Measurements from ENCODE around the gene KRTAP5-10. TPM values are rescaled to one million over a fixed set of nuclear protein-coding genes. Genes with fewer than 3 reads are reported as not detected.
"Not testable (repeated sequence)": the region's sequence is repeated elsewhere in the genome, so short reads cannot be mapped to it uniquely, and the experiment has no call there.

Gene KRTAP5-10
- total RNA-seq, 1 donor from 2014 or later = 0.23 TPM

DNA sequence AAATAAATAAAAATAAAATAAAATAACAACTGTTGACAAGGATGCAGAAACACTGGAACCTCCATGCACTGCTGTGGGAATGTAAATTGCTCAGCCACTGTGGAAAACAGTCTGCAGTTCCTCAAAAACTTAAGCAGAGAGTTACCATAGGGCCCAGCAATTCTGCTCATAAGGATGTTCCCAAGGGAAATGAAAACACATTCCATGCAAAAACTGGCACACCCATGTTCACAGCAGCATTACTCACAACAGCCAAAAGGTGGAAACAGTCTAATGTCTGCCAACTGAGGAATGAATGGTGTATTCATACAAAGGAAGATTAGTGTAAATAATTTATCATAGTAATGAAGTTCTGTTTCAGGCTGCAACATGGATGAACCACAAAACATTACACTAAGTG is 3.2 kb upstream of the KRTAP5-10 start:
- Mint-ChIP-seq H3K27ac (ENCODE audit: unreplicated experiment) (no peak overlapping the region), H3K9me3 (ENCODE audit: unreplicated experiment) (no peaks in the 10 kb centered on the region), H3K36me3 (ENCODE audit: low read depth, unreplicated experiment) (no peaks in the 10 kb centered on the region), H3K4me3 (ENCODE audit: unreplicated experiment) (no peak overlapping the region), H3K27me3 (ENCODE audit: unreplicated experiment) (peaks cover 7% of the 10 kb centered on the region), H3K4me1 (ENCODE audit: unreplicated experiment) (peaks cover 16% of the 10 kb centered on the region)
- TF ChIP-seq, protein P1, sequence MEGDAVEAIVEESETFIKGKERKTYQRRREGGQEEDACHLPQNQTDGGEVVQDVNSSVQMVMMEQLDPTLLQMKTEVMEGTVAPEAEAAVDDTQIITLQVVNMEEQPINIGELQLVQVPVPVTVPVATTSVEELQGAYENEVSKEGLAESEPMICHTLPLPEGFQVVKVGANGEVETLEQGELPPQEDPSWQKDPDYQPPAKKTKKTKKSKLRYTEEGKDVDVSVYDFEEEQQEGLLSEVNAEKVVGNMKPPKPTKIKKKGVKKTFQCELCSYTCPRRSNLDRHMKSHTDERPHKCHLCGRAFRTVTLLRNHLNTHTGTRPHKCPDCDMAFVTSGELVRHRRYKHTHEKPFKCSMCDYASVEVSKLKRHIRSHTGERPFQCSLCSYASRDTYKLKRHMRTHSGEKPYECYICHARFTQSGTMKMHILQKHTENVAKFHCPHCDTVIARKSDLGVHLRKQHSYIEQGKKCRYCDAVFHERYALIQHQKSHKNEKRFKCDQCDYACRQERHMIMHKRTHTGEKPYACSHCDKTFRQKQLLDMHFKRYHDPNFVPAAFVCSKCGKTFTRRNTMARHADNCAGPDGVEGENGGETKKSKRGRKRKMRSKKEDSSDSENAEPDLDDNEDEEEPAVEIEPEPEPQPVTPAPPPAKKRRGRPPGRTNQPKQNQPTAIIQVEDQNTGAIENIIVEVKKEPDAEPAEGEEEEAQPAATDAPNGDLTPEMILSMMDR (IDR thresholded peaks at IDR 0.05; ENCODE audit: unreplicated experiment) = no peak
- DNase-seq (ENCODE audit: low spot score) = no peak

GRCh38 chr11:71563406-71563805 is 2.0 kb upstream of the KRTAP5-10 start:
- peaks cover 7% of the 10 kb centered on the region for H3K27me3 Mint-ChIP-seq (ENCODE audit: unreplicated experiment)
- H3K9me3 Mint-ChIP-seq (ENCODE audit: unreplicated experiment) = no peaks in the 10 kb centered on the region
- peaks cover 22% of the 10 kb centered on the region for H3K4me1 Mint-ChIP-seq (ENCODE audit: unreplicated experiment)
- no peak overlapping the region for H3K27ac Mint-ChIP-seq (ENCODE audit: unreplicated experiment)
- TF ChIP-seq, protein P1 (IDR thresholded peaks at IDR 0.05; ENCODE audit: unreplicated experiment) = peak; percentile 33
- peak; percentile 59 for DNase-seq (ENCODE audit: low spot score)
- no peaks in the 10 kb centered on the region for H3K36me3 Mint-ChIP-seq (ENCODE audit: low read depth, unreplicated experiment)
- H3K4me3 Mint-ChIP-seq (ENCODE audit: unreplicated experiment) = no peak overlapping the region

DNA sequence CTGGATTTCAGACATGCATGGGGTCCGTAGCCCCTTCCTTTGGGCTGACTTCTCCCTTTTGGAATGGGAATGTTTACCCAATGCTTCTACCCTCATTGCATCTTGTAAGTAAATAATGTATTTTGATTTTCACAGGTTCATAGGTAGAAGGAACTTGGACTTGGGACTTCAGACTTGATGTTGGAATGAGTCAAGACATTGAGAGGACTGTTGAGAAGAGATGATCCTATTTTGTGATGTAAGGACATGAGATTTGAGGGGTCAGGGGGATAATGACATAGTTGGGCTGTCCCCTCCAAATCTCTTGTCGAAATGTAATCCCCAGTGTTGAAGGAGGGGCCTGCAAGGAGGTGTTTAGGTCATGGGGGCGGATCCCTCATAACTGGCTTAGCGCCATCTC is 933 bp upstream of the KRTAP5-10 start:
- Mint-ChIP-seq H3K9me3 (ENCODE audit: unreplicated experiment) (no peaks in the 10 kb centered on the region), H3K4me3 (ENCODE audit: unreplicated experiment) (no peak overlapping the region), H3K27me3 (ENCODE audit: unreplicated experiment) (peaks cover 7% of the 10 kb centered on the region), H3K36me3 (ENCODE audit: low read depth, unreplicated experiment) (no peaks in the 10 kb centered on the region), H3K27ac (ENCODE audit: unreplicated experiment) (no peak overlapping the region), H3K4me1 (ENCODE audit: unreplicated experiment) (peaks cover 22% of the 10 kb centered on the region)
- TF ChIP-seq, protein P1 (IDR thresholded peaks at IDR 0.05; ENCODE audit: unreplicated experiment) = no peak
- no peak for DNase-seq (ENCODE audit: low spot score)

- Mint-ChIP-seq H3K36me3 (ENCODE audit: low read depth, unreplicated experiment) (no peaks in the 10 kb centered on the region), H3K27ac (ENCODE audit: unreplicated experiment) (no peak overlapping the region), H3K27me3 (ENCODE audit: unreplicated experiment) (peaks cover 7% of the 10 kb centered on the region), H3K4me1 (ENCODE audit: unreplicated experiment) (peaks cover 22% of the 10 kb centered on the region), H3K9me3 (ENCODE audit: unreplicated experiment) (no peaks in the 10 kb centered on the region), H3K4me3 (ENCODE audit: unreplicated experiment) (no peak overlapping the region)
- TF ChIP-seq, protein P1 (IDR thresholded peaks at IDR 0.05; ENCODE audit: unreplicated experiment) = no peak
- DNase-seq (ENCODE audit: low spot score) = no peak
Measured at GRCh38 chr11:71566081-71566620, 788 bp downstream of the KRTAP5-10 start.

DNA sequence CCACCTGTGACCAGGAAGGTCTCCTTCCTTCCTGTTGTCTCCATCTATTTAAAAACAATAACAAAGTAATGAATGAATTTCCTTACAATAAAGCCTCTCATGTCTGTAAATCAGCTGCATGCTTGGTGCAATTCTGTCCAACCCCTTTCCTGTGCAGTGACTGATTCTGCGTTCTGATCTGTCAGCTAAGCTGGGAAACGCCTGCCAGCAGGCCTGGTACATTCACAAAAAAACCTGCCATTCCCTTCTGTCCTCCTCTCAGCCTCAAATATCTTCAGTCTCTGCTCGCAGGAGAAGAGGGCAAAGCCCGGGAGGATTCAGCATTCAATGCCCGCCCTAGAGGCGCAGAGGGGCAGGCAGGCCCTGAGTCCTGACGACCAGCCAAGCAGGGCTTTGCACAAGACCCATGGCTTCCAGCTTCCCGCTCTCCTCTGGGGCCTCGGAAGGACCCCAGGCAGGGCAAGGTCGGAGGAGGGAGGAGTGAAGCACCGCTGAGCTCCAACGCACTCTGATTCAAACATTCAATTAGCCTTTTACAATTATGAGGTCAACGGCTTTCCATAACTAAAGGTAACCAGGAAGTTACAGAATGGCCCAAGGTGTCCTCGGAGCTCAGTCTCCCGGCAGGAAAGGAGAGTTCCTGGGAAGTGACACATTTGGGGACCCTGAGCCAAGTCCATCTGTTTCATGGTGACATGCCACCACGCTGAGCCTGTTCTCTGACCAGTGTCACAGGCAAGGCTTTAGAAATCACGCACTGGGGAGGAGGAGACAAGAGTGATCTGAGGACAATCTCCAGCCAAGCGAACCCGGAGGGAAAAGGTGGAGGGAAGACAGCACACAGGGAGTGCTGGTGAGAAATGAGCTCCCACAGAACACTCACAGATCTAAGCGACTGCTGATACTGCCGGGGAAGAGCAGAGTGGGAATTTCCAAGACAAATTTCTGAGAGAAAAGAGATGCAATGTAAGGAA is 1.6 kb downstream of the KRTAP5-10 start:
- not testable (repeated sequence) for H3K9me3 Mint-ChIP-seq (ENCODE audit: unreplicated experiment); H3K4me3 Mint-ChIP-seq (ENCODE audit: unreplicated experiment); H3K27me3 Mint-ChIP-seq (ENCODE audit: unreplicated experiment); DNase-seq (ENCODE audit: low spot score); H3K27ac Mint-ChIP-seq (ENCODE audit: unreplicated experiment); H3K36me3 Mint-ChIP-seq (ENCODE audit: low read depth, unreplicated experiment)
- peaks cover 22% of the 10 kb centered on the region for H3K4me1 Mint-ChIP-seq (ENCODE audit: unreplicated experiment)

DNA sequence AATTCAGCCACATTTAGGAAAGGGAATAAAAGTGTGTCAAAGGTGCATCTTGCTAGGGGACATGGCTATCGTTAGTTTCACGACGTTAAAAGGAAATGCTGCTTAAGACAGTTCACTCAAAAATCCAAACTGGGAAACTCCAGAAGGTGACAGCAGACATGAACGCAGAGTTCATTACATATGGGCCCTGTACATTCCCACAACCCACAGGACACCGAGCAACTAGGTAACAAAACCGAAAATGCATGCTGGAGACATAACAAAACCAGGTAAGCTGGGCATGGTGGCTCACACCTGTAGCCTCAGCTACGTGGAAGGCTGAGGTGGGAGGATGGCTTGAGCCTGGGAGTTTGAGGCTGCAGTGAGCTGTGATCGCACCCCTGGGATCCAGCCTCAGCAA is 2.3 kb downstream of the KRTAP5-10 start:
- DNase-seq (ENCODE audit: low spot score); H3K36me3 Mint-ChIP-seq (ENCODE audit: low read depth, unreplicated experiment); H3K27ac Mint-ChIP-seq (ENCODE audit: unreplicated experiment); H3K9me3 Mint-ChIP-seq (ENCODE audit: unreplicated experiment); H3K4me3 Mint-ChIP-seq (ENCODE audit: unreplicated experiment); H3K27me3 Mint-ChIP-seq (ENCODE audit: unreplicated experiment): not testable (repeated sequence)
- H3K4me1 Mint-ChIP-seq (ENCODE audit: unreplicated experiment) = peaks cover 22% of the 10 kb centered on the region
